COLO829 (cell line): ENCODE measurements around the gene GLUL.

Experiments used
- DNase-seq: peaks from one replicate; pipeline ENCODE4 v3.0.0; 2012; ENCODE audit warnings: low spot score

Gene GLUL

DNA sequence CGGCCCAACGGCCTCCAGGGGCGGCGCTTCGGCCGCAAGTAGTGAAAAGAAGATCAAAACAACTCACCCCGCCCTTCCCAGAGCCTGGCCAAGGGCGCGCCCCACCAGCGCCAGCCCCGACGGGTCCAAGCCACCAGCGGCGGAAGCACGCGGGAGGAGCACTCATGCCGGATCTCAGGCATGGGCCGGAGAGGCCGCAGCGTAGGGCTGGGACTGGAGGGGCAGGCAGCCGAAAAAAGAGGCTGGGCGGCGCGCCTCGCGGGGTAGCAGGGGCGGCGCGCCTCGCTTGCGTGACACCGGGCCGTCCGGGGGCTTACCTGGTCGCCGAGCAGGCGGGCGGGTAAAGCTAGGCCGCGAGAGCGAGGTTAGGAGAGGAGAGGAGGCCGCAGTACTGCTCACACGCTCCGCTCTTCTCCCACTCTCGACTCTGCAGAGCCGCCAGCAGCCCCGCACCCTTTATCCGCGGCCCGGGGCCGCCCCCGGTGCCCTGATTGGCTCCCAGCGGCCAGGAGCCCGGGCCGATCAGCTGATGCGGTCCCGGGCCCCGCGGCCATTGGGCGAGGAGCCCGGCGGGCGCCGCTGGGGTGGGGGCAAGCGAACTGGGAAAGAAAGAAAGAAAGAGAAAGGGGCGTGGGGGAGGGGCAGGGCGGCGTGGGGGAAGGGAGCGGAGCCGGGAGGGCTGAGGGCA lies at the start of gene GLUL:
Gene GLUL (minus strand): TSS at position 429 of the 688 bp plus-strand sequence. CDS start 3,053 bp downstream, outside the sequence.
- DNase-seq: peak; percentile 64

- no peak for DNase-seq
Measured at GRCh38 chr1:182438326-182438725, 46.7 kb upstream of the GLUL start.

DNA sequence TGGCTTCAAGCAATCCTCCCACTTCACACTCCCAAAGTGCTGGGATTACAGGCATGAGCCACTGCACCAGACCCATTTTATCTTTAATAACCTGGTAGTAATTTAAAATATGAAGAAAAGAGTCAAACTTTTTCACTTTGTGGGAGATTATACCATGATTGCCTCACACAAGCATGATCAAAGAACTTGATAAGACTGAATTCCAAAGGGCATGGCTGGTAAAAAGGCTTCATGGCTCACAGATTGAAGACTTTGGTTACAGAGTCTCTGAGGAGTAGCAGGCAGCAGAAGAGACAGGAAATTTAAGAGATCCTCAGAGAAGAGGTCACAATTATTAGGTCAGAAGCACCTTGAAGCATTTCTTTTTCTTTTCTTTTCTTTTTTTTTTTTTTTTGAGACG lies 42.0 kb upstream of the GLUL start:
- no peak for DNase-seq

DNA sequence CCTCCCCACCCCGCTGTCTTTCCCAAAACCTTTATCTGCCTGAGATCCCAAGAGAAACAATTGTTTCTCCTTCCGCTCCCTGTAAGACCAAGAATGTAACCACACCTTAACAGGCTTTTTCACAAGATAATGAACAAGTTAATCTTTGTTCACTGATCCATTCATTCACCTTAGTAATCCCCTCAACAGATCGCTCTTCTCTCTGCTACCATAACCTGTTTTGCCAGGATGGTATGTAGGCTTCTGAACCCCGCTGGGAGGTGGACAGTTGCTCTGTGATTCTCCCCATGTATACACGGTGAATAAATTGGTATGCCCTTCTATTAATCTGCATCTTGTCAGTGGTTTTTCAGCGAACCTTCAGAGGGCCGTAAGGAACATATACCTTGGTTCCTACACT lies 39.7 kb upstream of the GLUL start:
- DNase-seq: no peak

DNA sequence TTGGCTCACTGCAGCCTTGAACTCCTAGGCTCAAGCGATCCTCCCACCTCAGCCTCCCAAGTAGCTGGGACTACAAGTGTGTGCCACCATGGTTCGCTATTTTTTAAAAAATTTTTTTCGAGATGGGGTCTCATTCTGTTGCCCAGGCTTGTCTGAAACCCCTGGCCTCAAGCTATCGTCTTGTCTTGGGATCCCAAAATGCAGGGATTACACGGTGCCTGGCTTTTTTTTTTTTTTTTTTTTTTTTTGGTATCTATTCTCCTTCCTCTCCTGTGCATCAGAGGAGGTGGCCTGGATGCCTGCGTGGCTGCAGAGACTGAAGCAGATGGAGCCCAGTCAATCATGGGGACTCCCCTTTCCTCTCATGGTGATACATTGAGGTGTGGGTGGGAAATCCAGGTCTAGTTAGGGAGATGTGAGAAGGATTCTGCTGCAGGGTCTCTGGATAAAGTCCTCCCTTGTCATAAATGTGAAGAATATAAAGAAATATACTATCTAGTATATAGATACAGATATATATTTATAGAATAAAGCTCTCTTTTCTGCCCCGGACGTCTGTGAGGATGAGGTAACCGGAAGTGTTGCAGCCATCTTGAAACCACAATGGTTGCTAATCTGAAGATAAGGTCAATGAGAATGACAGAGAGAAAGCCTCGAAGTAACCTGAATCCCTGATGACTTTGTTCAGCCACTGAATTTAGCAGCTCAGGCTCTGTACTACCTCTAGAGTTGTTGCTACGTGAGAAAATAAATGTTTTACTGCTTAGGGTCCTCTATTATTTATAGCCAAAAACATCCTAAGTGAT lies 38.9 kb upstream of the GLUL start:
- DNase-seq: peak; percentile 28

GRCh38 chr1:182428043-182428442 lies 36.5 kb upstream of the GLUL start:
- no peak for DNase-seq

- DNase-seq: no peak
Measured at GRCh38 chr1:182426442-182427430, 35.1 kb upstream of the GLUL start.

GRCh38 chr1:182415789-182416188 lies 24.2 kb upstream of the GLUL start:
- no peak for DNase-seq

GRCh38 chr1:182413969-182414368 lies 22.4 kb upstream of the GLUL start:
- DNase-seq: no peak

- DNase-seq: no peak
Measured at GRCh38 chr1:182413486-182413885, 21.9 kb upstream of the GLUL start.

DNA sequence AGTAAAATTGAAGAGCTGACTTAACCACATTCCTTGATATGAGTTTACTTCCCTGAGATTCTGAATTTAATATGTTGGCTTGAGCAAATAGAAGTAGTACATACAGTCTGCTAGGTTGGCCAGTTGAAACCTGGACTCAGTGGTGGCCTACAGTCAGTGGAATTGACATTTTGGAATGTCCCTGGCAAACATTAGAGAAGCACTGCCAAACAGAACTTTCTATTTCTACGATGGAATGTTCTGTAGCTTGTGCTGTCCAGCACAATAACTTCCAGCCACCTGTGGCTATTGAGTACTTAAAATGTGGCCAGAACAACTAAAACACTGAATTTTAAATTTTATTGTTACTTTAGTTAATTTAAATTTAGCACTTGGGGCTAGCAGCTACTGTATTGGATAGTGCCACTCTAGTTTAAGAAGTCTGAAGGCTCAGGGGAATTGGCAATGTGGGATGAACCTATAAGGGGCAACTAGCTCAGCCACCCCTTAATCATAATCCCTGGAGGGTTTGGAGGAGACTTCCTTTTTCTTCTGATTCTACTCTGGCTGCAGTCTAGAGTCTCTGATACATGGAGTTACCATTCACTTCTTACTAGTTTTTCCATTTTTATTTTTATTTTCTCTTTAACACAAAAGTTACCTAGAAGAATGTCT lies 19.2 kb upstream of the GLUL start:
- no peak for DNase-seq

DNA sequence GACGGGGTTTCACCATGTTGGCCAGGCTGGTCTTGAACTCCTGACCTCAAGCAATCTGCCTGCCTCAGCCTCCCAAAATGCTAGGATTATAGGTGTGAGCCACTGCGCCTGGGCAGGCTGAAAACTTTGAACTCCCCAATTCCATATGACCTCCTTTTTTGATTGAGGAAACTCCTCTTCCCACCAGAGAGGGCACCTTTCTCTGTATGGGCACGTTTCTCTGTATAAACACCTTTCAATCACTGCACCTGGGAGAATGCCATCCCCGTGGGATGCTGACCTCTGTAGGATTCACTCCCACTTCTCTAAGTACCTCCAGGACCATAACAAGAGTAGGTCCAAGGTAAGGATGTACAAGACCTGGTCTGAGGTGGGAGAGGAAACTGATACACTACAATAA lies 18.5 kb upstream of the GLUL start:
- DNase-seq: no peak

- DNase-seq: no peak
Measured at GRCh38 chr1:182408435-182409075, 17.0 kb upstream of the GLUL start.

- no peak for DNase-seq
Measured at GRCh38 chr1:182407724-182408123, 16.1 kb upstream of the GLUL start.

- no peak for DNase-seq
Measured at GRCh38 chr1:182406012-182406411, 14.4 kb upstream of the GLUL start.

DNA sequence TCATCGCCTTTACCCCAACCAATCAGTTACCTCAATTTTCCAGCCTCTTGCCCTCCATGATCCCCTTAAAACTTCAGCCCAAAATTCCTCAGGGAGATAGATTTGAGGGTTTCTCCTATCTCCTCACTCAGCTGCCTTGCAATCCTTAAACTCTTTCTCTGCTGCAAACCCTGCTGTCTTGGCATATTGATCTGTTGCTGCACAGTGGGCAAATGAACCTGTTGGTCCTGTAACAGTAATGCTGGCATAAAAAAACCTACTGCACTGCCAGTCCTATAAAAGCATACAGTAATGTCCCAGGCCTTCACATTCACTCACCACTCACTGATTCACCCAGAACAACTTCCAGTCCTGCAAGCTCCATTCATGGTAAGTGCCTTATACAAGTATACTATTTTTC lies 14.0 kb upstream of the GLUL start:
- no peak for DNase-seq

- no peak for DNase-seq
Measured at GRCh38 chr1:182404781-182405180, 13.2 kb upstream of the GLUL start.

DNA sequence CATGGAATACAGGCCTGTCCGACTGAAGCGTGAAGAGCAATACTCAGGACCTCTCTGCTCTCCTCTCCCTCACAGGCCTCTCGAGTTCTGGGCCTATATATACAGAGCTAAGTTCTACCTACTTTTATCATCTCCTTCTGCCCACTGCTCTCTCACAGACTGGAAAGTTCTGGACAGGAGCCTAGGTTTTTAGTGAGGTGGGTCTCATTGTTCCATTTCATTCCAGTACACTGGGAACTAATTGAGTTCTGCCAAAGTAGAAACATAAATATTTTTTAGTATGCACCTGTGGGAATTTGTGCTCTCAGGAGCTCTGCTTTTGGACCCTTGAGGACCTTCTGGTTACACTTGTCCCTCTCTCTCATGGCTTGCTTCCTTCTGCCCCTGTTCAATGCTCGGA lies 9.0 kb upstream of the GLUL start, which contains the start of gene TEDDM1:
Gene TEDDM1 (minus strand): TSS at position 101 of the 400 bp plus-strand sequence. CDS start 182 bp downstream, outside the sequence.
- no peak for DNase-seq

GRCh38 chr1:182397653-182398393 lies 6.2 kb upstream of the GLUL start:
- no peak for DNase-seq

GRCh38 chr1:182395906-182396305 lies 4.3 kb upstream of the GLUL start:
- no peak for DNase-seq
